GM18526 (cell line): ENCODE measurements around the gene FAN1.

Source experiments
- POLR2A ChIP-seq: IDR thresholded peaks from 3 replicates; pipeline ENCODE4 v1.6.1; 2011; ENCODE audit not compliant: insufficient read length; ENCODE audit errors: extremely low read depth

FAN1 gene

DNA sequence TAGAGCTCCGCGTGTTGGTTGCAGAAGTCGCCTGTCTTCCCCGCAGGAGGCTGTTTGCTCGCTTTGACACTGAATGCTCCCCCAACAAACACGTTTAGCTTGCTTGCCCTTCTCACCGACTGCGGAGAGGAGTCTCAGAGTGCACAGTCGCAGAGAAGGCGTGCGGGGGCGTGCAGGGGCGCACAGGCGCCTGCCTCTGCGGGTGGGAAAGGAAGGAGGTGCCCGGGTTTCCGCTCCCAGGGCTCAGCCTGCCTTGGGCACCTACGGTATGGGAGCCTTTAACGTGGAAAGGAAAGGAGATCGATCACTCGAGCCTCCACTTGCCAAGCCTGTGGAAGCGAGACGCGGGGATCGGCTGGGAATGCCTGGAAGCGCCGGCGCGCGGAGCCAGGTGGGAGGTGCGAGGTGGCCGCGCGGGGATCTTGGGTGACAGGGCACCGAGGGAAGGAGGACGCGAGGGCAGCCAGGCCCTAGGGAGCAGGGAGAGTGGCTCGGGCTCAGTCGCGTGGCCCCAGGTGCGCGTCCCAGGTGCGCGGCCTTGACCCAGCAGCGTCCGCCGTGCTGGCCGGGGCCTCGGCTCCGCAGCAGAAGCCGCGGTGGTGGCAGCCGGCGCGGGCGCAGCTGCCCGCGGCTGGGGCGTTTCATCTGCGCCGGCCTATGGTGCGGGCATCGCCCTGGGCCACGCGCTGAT lies at the start of gene FAN1:
Gene FAN1, plus strand, starts transcription at position 419 of the 691 bp plus-strand sequence. CDS start 749 bp downstream, outside the sequence.
- TF ChIP-seq POLR2A: peak; percentile 62

DNA sequence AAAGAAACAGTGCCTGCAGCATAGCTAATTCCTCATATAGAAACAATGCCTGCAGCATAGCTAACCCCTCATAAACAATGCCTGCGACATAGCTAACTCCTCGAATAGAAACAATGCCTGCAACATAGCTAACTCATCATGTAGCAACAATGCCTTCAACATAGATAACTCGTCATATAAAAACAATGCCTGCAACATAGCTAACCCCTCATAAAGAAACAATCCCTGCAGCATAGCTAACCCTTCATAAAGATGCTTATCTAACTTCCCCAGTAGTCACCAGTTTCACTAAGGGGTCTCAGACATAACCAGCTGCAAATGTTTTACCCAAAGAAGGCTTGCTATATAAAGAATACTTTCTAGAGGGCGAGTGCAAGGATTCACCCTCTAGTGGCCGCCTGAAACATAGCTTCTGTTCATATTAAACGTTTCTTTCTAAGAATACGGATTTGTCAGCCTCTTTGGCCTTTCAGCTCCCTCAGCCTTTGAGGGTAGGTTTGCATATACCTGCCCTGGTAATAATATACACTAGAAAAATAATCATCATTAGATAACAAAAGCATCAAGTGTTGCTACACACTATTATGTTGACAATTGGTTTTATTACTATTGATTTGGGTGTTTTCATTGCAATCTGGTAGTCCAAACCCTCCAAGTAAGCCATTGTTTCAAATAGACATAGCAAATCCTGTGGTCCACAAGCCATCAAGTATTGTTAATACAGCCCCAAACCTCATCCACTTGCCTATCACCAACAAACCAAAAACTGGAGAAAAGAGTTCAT lies 44.4 kb upstream of the FAN1 start:
- no peak for TF ChIP-seq POLR2A

DNA sequence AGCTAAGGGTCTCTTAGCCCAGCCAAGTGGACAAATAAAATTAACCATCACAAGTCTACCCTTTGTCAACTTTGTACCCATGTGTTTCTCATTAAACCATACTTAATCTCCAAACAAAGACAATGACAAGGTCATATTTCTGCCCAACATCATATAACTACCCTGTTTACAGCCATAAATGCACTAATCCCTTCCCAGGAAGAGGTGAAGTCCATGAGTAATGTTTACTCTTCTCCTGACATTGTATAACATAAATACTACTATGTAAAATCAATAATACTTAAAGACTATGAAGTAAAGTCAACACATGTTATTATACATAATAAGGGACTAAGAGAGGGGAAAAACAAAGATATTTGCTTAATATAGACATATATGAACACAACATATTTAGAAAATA lies 38.5 kb upstream of the FAN1 start:
- no peak for TF ChIP-seq POLR2A

DNA sequence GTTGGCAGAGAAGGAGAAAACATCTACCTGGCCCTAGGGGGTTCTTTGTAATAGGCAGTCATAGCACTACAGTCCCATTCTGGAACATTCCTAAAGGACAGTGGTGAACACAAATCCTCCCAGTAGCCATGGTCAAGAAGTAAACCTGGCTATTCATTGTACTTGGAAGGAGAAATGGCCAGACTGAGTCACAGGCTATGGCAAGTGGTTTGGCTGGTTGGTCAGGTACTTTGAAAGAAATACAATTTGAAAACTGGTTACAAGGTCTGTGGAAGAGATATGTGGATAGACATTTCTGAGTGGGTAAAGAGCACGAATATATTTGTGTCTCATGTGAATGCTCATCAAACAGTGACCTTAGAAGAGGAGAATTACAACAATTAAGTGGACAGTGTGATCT lies 33.0 kb upstream of the FAN1 start:
- no peak for TF ChIP-seq POLR2A

DNA sequence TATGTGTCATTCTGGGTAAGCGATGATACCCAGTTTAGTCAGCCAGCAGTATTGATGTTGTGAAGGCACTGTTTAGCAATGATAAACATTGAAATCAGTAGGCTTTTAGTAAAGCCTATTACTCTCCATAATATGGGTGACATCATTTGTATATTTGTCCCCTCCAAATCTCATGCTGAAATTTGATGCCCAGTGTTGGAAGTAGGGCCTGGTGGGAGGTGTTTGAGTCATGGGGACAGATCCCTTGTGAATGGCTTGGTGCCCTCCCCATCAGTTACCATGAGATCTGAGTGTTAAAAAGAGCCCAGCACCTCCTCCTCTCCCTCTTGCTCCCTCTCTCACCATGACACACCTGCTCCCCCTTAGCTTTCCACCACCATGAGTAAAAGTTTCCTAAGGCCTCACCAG lies 31.4 kb upstream of the FAN1 start:
- TF ChIP-seq POLR2A: no peak

DNA sequence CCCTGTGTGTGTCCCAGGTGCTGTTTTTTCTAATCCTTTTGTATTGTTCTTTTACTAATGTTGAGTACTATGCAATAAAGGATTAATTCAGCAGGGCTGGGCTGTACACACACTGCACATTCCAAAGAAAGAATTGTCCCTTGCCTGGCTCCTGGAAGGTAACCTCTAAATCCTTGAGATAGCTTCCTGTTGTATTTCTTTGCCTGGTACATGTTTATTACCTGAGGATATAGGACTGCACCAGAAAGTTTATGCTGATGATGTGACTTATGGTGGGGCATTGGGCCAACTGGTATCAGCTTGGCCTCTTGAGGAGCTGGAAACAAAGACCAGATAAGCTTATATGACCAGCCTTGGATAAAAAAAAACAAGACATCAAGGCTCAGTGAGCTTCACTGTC lies 26.6 kb upstream of the FAN1 start:
- TF ChIP-seq POLR2A: no peak

DNA sequence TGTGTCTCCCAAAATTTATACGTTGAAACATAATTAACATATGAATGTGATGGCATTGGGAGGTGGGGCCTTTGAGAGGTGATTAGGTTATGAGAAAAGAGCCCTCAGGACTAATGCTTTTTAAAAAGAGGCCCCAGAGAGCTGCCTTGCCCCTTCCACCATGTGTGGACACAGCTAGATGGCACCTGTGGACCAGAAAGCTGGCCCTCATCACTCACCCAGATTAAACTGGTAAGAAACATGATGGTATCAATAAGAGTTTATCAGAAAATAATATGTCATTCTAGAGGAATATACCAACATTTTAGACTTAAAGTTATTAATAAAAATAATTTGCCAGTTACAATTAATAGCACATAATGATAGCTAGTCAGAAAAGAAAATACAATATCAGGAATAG lies 25.2 kb upstream of the FAN1 start:
- no peak for TF ChIP-seq POLR2A

DNA sequence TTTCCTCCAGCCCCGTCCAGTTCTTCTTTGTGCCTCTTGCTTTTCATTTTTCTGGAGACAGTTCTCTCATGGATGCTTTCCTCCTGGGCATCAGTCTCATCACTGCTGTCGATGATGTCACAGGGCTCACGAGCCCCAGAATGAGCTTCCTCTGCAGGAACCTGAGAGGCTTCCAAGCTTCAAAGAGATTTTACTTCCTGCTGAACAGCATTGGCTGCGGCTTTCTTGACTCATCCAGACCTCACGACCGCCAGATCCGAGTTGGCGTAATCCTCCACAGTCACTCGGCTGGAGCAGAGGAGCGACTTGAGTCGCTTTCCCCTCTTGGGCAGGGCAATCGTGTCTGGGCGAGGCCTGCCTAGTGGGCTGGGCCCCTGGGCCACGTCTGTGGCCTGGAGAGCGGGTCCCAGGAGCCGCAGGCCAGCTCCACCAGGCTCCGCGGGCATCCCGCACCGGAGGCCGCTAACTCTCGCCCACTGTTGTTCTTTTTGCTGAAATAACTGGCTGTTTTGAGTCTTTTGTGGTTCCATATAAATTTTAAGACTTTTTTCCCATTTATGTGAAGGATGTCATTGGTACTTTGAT lies 20.8 kb upstream of the FAN1 start:
- TF ChIP-seq POLR2A: no peak

DNA sequence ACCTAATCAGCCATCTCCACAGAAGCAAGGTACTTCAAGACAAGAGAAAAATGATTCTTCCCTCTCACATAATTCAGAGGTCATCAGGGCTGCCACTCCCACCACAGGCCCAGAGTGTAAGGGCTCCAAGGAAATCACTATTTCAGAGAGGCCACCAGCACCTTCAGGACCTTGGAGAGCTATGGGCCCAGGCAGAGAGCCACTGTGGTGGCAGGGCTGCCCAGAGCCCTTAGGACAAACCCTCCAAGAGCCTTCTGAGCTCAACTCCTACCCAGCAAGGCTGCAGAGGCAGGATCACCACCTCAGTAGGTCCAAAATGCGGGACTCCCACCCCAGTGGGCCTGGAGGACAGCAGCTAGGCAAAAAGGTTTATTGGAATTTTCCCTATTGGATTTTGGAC lies 17.9 kb upstream of the FAN1 start:
- no peak for TF ChIP-seq POLR2A

DNA sequence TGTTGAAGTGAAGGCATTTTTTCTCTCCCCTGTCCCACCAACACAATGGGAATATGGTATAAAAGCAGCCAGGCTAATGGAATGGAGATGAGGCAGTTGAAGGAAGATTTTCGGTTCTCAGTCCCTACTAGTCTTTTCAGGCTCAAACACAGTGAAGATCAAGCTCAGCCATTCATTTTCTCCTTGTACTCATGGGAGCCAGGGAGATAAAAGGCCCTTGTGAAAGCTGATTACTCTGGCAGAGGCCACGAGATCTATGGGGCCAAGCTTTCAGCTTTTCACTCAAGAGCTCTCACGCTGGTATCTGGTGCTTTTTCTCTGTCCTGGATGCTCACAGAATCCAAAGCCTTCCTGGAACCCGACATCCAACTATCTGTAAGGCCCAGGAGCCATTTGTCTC lies 14.5 kb upstream of the FAN1 start:
- TF ChIP-seq POLR2A: no peak

DNA sequence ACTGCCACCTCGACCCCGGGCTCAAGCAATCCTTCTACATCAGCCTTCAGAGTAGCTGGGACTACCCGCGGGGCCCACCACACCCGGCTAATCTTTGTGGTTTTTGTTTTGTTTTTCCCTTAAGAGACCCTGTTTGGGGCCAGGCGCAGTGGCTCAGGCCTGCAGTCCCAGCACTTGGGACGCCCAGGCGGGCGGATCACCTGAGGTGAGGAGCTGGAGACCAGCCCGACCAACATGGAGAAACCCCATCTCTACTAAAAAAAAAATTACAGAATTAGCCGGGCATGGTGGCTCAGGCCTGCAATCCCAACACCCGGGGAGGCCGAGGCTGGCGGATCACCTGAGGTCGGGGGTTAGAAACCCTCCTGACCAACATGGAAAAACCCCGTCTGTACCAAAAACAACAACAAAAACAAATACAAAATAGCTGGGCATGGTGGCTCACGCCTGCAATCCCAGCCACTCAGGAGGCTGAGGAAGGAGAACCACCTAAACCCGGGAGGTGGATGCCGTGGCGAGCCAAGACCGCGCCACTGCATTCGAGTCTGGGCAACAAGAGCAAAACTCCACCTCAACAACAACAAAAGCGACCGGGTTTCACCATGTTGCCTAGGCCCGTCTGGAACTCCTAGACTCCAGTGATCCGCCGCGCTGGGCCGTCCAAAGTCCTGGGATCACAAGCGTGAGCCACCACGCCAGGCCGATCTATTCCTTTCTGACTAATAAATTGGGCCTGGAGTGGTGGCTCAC lies 8.1 kb upstream of the FAN1 start:
- TF ChIP-seq POLR2A: no peak

DNA sequence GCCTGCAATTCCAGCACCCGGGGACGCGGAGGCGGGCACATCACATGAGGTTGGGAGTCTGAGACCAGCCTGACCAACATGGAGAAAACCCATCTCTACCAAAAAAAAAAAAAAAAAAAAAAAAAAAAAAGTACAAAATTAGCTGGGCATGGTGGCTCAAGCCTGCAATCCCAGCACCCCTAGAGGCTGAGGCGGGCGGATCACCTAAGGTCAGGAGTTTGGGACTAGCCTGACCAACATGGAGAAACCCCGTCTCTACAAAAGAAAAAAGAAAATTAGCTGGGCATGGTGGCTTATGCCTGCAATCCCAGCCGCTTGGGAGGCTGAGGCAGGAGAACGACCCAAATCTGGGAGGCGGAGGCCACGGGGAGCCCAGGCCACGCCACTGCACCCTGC lies 7.5 kb upstream of the FAN1 start:
- no peak for TF ChIP-seq POLR2A

DNA sequence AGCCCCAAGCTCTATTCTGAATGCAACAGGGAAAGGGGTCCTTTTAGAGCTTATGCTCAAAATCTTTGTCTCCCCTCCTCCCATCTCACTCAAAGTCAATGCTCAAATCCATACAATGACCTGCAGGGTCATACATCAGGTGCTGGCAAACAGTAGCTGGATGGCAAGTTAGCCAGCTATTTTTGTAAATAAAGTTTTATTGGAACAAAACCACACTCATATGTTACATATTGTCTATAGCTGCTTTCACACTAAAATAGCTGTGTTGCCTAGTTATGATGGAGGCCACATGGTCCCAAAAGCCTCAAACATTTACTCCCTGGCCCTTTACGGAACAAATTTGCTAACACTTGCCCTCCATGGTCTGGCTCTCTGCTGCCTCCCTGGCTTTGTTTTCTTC lies 1.8 kb upstream of the FAN1 start:
- no peak for TF ChIP-seq POLR2A

DNA sequence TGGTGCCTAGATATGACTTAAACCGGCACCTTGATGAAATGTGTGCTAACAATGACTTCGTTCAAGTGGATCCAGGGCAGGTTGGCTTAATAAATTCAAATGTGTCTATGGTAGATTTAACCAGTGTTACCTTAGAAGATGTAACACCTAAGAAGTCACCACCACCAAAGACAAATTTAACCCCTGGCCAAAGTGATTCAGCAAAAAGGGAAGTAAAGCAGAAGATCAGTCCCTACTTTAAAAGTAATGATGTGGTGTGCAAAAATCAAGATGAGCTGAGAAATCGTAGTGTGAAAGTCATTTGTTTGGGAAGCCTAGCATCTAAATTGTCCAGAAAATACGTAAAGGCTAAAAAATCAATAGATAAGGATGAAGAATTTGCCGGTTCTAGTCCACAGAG lies 1.1 kb downstream of the FAN1 start:
- TF ChIP-seq POLR2A: no peak

DNA sequence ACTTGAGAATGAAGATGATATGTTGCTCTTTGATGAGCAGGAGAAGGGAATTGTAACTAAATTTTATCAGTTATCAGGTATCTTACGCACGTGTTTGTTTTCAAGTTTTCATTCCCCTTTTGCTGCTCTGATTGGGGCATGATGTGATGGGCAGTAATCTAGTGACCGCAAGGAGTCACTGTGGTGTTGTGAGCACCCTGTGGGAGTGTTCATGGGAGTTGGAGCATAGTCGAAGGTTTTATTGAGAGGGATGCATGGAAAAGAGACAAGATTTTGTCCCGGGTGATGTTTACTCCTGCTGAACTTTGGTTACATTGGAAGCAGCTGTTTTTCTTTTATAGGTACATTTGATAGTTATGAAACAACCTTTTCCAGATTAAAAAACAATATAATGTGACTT lies 2.1 kb downstream of the FAN1 start:
- TF ChIP-seq POLR2A: no peak

DNA sequence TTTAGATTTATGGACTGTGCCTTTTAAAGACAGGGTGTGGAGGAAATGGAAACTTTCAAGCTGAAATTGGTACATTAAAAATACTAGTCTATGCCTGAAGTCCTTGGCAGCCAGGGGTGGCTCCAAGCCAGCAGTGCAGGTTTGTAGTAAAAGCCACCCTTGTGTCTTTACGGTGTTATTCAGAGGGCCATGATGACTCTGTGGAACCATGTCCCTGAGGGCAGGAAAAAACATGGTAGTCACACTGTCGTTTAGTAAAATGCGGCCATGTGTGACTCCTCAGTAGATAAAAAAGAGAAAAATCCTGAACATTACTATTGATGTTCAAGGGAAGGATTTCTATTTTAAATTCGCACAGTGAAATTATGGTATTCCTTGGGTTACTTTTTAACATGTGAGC lies 2.7 kb downstream of the FAN1 start:
- TF ChIP-seq POLR2A: no peak

DNA sequence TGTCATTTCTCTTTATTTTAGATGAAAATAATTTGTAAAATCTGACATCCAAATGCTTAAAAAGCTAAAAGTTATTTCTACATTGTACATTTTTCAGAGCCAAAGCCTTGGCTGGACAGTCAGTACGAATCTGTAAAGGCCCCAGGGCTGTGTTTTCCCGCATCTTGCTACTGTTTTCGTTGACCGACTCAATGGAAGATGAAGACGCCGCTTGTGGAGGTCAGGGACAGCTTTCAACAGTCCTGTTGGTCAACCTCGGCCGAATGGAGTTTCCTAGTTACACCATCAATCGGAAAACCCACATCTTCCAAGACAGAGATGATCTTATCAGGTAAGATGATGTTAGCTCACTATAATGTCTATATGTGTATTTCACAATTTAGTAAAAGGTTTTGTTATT lies 10.0 kb downstream of the FAN1 start:
- TF ChIP-seq POLR2A: no peak
